ENCODE results near the gene PI4KA. TPM values are rescaled to one million over a fixed set of nuclear protein-coding genes. Genes with fewer than 3 reads are reported as not detected.

Gene PI4KA
- total RNA-seq, 1 experiment from 2014 or later, result 54.3 TPM

- ATAC-seq (no peak), DNase-seq (ENCODE audit: low read depth, low spot score) (no peak)
- TF ChIP-seq, protein P1, sequence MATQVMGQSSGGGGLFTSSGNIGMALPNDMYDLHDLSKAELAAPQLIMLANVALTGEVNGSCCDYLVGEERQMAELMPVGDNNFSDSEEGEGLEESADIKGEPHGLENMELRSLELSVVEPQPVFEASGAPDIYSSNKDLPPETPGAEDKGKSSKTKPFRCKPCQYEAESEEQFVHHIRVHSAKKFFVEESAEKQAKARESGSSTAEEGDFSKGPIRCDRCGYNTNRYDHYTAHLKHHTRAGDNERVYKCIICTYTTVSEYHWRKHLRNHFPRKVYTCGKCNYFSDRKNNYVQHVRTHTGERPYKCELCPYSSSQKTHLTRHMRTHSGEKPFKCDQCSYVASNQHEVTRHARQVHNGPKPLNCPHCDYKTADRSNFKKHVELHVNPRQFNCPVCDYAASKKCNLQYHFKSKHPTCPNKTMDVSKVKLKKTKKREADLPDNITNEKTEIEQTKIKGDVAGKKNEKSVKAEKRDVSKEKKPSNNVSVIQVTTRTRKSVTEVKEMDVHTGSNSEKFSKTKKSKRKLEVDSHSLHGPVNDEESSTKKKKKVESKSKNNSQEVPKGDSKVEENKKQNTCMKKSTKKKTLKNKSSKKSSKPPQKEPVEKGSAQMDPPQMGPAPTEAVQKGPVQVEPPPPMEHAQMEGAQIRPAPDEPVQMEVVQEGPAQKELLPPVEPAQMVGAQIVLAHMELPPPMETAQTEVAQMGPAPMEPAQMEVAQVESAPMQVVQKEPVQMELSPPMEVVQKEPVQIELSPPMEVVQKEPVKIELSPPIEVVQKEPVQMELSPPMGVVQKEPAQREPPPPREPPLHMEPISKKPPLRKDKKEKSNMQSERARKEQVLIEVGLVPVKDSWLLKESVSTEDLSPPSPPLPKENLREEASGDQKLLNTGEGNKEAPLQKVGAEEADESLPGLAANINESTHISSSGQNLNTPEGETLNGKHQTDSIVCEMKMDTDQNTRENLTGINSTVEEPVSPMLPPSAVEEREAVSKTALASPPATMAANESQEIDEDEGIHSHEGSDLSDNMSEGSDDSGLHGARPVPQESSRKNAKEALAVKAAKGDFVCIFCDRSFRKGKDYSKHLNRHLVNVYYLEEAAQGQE (IDR thresholded peaks at IDR 0.05; ENCODE audit: insufficient read depth in 1 of 2, low read depth in 2 of 2, low read length in 1 of 2), result no peak
- no peak for TF ChIP-seq SIN3A (IDR thresholded peaks at IDR 0.05; ENCODE audit: borderline replicate concordance, insufficient read depth, low read depth, low read length)
- TF ChIP-seq POLR2AphosphoS5 (IDR thresholded peaks at IDR 0.05; ENCODE audit: low read depth, low read length), result no peak
- no peak for TF ChIP-seq TCF7L2 (IDR thresholded peaks at IDR 0.05; ENCODE audit: low read depth, low read length)
- Histone ChIP-seq H3K27ac (ENCODE audit: low read length) (no peak overlapping the region), H3K27me3 (ENCODE audit: control insufficient read depth, insufficient read depth, low read length) (no peaks in the 10 kb centered on the region), H3K4me1 (ENCODE audit: control insufficient read depth, insufficient read depth, low read length) (no peaks in the 10 kb centered on the region), H3K9me3 (ENCODE audit: control insufficient read depth, insufficient read depth, low read depth, low read length) (no peaks in the 10 kb centered on the region), H3K4me3 (ENCODE audit: low read depth in 2 of 2, low read length in 2 of 2) (no peak overlapping the region), H3K36me3 (ENCODE audit: control insufficient read depth, insufficient read depth, low read length) (peaks cover 4% of the 10 kb centered on the region; the same call in 1 of the 2 replicates)
- in situ Hi-C loops (cut with HindIII; ENCODE audit: low pct_unique_long_range_greater_than_20kb, low sequenced_read_pairs), result no loop called here
- POLR2A ChIA-PET, result no interaction called here
- intact Hi-C loops (cut with micrococcal nuclease; ENCODE audit: unreplicated experiment), result no loop called here
- CTCF ChIA-PET, result no interaction called here
- no TSS peak for BruUV-seq (replicated peaks)
Observed at GRCh38 chr22:20811971-20812660, 46.5 kb downstream of the PI4KA start.

DNA sequence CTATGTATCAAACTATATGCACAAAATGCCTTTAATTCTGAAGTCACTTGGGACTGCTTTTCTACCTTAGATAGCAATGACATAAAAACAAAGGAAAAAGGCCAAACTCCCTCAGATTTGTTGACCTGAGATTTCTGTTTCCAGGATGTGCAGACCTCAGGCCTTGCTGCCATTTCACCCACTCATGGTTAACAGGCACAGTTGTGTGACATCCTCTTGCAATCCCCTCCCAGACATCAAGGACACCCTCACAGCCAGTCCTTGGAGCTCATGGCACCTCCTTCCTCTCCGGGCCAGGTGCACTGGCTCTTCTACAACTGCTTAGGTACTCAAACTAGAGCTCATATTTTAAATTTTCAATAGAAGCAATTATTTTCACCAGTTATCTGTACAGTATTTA lies 47.4 kb downstream of the PI4KA start:
- Histone ChIP-seq H3K9me3 (ENCODE audit: control insufficient read depth, insufficient read depth, low read depth, low read length) (no peaks in the 10 kb centered on the region), H3K36me3 (ENCODE audit: control insufficient read depth, insufficient read depth, low read length) (peaks cover 4% of the 10 kb centered on the region; the same call in 1 of the 2 replicates), H3K27ac (ENCODE audit: low read length) (no peak overlapping the region), H3K4me1 (ENCODE audit: control insufficient read depth, insufficient read depth, low read length) (no peaks in the 10 kb centered on the region), H3K4me3 (ENCODE audit: low read depth in 2 of 2, low read length in 2 of 2) (no peak overlapping the region), H3K27me3 (ENCODE audit: control insufficient read depth, insufficient read depth, low read length) (no peaks in the 10 kb centered on the region)
- ATAC-seq (no peak), DNase-seq (ENCODE audit: low read depth, low spot score) (no peak)
- ChIA-PET CTCF (no interaction called here), POLR2A (no interaction called here)
- TF ChIP-seq POLR2AphosphoS5 (IDR thresholded peaks at IDR 0.05; ENCODE audit: low read depth, low read length) (no peak), TCF7L2 (IDR thresholded peaks at IDR 0.05; ENCODE audit: low read depth, low read length) (no peak), SIN3A (IDR thresholded peaks at IDR 0.05; ENCODE audit: borderline replicate concordance, insufficient read depth, low read depth, low read length) (no peak)
- TF ChIP-seq, protein P2, sequence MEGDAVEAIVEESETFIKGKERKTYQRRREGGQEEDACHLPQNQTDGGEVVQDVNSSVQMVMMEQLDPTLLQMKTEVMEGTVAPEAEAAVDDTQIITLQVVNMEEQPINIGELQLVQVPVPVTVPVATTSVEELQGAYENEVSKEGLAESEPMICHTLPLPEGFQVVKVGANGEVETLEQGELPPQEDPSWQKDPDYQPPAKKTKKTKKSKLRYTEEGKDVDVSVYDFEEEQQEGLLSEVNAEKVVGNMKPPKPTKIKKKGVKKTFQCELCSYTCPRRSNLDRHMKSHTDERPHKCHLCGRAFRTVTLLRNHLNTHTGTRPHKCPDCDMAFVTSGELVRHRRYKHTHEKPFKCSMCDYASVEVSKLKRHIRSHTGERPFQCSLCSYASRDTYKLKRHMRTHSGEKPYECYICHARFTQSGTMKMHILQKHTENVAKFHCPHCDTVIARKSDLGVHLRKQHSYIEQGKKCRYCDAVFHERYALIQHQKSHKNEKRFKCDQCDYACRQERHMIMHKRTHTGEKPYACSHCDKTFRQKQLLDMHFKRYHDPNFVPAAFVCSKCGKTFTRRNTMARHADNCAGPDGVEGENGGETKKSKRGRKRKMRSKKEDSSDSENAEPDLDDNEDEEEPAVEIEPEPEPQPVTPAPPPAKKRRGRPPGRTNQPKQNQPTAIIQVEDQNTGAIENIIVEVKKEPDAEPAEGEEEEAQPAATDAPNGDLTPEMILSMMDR (IDR thresholded peaks at IDR 0.05), result no peak
- TF ChIP-seq, protein P1 (IDR thresholded peaks at IDR 0.05; ENCODE audit: insufficient read depth in 1 of 2, low read depth in 2 of 2, low read length in 1 of 2), result no peak
- BruUV-seq (replicated peaks), result no TSS peak
- in situ Hi-C loops (cut with HindIII; ENCODE audit: low pct_unique_long_range_greater_than_20kb, low sequenced_read_pairs) (no loop called here), intact Hi-C loops (cut with micrococcal nuclease; ENCODE audit: unreplicated experiment) (no loop called here)
